ENCODE measurements around the gene ORC2.

DNA sequence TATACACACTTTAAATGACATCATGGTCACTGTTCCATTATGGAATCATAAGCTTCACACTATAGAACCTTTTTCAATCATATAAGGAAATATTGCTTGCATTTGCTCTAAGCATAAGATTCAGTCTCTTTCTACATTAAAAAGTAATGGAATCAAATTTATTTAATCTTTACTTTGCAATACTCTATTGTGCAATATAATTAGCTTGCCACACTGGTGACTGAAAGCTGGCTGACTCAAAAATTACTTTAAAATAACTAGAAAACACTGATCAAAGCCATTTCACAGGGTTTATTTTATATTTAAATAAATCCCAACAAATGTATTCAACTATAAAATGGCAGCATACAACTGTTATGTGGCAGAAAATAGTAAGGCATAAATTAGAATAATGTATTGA, 13.2 kb upstream of the ORC2 start:
- TF ChIP-seq, protein P1, sequence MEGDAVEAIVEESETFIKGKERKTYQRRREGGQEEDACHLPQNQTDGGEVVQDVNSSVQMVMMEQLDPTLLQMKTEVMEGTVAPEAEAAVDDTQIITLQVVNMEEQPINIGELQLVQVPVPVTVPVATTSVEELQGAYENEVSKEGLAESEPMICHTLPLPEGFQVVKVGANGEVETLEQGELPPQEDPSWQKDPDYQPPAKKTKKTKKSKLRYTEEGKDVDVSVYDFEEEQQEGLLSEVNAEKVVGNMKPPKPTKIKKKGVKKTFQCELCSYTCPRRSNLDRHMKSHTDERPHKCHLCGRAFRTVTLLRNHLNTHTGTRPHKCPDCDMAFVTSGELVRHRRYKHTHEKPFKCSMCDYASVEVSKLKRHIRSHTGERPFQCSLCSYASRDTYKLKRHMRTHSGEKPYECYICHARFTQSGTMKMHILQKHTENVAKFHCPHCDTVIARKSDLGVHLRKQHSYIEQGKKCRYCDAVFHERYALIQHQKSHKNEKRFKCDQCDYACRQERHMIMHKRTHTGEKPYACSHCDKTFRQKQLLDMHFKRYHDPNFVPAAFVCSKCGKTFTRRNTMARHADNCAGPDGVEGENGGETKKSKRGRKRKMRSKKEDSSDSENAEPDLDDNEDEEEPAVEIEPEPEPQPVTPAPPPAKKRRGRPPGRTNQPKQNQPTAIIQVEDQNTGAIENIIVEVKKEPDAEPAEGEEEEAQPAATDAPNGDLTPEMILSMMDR (IDR thresholded peaks at IDR 0.05; ENCODE audit: borderline replicate concordance, extremely low read depth, low read length, poor library complexity, severe bottlenecking): no peak
- no peak for TF ChIP-seq EZH2 (IDR thresholded peaks at IDR 0.05; ENCODE audit: borderline replicate concordance, low read depth, low read length, severe bottlenecking)

All from DND-41 (cell line).